DOHH2 (cell line): ENCODE measurements around the gene ASTN1.

ENCODE experiments used
- EZH2phosphoT487 ChIP-seq: fragments of 200-600 bp; sonication (generic); IDR thresholded peaks from 2 replicates; pipeline ENCODE4 v1.6.1; 2017; ENCODE audit warnings: borderline replicate concordance, mild to moderate bottlenecking, antibody characterized with exemption, low read length, moderate library complexity, mixed read lengths
- TF ChIP-seq, protein P1 (sequence below): fragments of 200-600 bp; sonication (generic); IDR thresholded peaks from one replicate; pipeline ENCODE4 v1.5.1; 2014; ENCODE audit warnings: antibody characterized with exemption, mild to moderate bottlenecking, low read depth, low read length; ENCODE audit not compliant: poor library complexity, severe bottlenecking

DNA sequence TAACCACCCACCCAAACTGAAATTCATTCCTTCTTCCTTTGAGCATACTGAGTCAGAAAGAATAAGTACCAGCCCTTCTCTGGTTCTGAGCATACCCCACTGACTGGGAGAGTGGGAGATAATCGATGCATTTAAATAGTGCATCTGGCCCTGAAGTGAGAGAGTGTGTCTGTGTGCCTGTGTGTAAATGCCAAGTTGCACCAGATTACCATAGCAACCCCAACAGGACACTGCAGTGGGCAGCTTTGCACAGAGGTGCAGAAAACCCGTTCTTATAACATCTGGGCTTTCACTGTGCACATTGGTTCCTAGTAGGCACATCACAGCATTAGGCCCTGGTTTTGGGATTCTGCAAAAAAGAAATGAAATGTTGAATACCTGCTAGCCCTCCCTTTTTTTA is 2.3 kb downstream of the ASTN1 start:
- TF ChIP-seq EZH2phosphoT487: no peak
- TF ChIP-seq, protein P1, sequence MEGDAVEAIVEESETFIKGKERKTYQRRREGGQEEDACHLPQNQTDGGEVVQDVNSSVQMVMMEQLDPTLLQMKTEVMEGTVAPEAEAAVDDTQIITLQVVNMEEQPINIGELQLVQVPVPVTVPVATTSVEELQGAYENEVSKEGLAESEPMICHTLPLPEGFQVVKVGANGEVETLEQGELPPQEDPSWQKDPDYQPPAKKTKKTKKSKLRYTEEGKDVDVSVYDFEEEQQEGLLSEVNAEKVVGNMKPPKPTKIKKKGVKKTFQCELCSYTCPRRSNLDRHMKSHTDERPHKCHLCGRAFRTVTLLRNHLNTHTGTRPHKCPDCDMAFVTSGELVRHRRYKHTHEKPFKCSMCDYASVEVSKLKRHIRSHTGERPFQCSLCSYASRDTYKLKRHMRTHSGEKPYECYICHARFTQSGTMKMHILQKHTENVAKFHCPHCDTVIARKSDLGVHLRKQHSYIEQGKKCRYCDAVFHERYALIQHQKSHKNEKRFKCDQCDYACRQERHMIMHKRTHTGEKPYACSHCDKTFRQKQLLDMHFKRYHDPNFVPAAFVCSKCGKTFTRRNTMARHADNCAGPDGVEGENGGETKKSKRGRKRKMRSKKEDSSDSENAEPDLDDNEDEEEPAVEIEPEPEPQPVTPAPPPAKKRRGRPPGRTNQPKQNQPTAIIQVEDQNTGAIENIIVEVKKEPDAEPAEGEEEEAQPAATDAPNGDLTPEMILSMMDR: no peak
